Measurements from ENCODE around the gene ADAMTS15. TPM values are rescaled to one million over a fixed set of nuclear protein-coding genes. Genes with fewer than 3 reads are reported as not detected.

ADAMTS15 gene
- total and polyA plus RNA-seq, 10 of the 15 experiments (the other 5 are each of a cell fraction or from before 2014, with no cell fraction given) = not detected

DNA sequence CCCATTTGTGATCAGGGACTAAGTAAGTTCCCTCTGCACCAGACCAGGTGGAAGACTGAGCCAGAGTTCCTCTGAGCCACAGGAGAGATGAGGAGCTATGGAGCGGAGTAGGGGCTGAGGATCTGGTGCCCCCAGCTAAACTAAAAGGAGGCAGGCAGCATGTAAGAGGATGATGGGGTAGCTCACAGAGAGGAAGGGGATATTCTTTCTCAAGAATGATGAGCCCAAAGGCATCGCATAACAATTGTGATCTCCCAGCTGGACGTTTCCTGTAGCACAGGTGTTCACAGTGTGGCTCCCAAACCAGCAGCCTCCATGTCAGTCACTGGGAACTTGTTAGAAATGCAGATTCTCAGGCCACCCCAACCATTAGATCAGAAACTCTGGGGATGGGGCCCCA lies 44.5 kb upstream of the ADAMTS15 start:
- in situ Hi-C loops (cut with MboI) (no loop called here), intact Hi-C loops (cut with micrococcal nuclease; ENCODE audit: unreplicated experiment) (no loop called here)
- 26% methylated on average over 3 of the region's 3 CpGs for WGBS (ENCODE audit: insufficient coverage, insufficient replicate concordance, low lambda C conversion rate, missing lambda C conversion rate)
- H3K27ac ChIP-seq (ENCODE audit: control insufficient read depth, insufficient read depth) = no peak overlapping the region
- no peaks in the 10 kb centered on the region for H3K4me1 ChIP-seq (ENCODE audit: control insufficient read depth, insufficient read depth, low read length)
- no peak overlapping the region for H3K9ac ChIP-seq (ENCODE audit: control insufficient read depth, insufficient read depth, low read length)
- H4K20me1 ChIP-seq (ENCODE audit: control insufficient read depth, insufficient read depth) = no peaks in the 10 kb centered on the region
- DNase-seq (ENCODE audit: low read depth, low spot score) = no peak
- RAD21 ChIA-PET (ENCODE audit: unreplicated experiment) = interaction anchor here (0.9 kb wide), 1 partner anchor 191 kb away, joined by 3 read pairs; no protein-coding TSS in a partner anchor
- H3K4me2 ChIP-seq (ENCODE audit: control insufficient read depth, insufficient read depth) = no peak overlapping the region
- BruUV-seq (replicated peaks) = no TSS peak
- no peaks in the 10 kb centered on the region for H3K36me3 ChIP-seq (ENCODE audit: control insufficient read depth in 2 of 2, insufficient read depth in 2 of 2, low read length in 1 of 2)
- FAIRE-seq = no peak
- H2AFZ ChIP-seq (ENCODE audit: control insufficient read depth, low read depth, low read length) = no peak overlapping the region
- POLR2A ChIA-PET = no interaction called here
- ATAC-seq = no peak
- CTCF ChIA-PET = no interaction called here
- SMC1A ChIA-PET (ENCODE audit: uncharacterized antibody, unreplicated experiment) = no interaction called here
- no peaks in the 10 kb centered on the region for H3K9me3 ChIP-seq (replicated peaks; ENCODE audit: control insufficient read depth, insufficient read depth, low read length)
- H3K27me3 ChIP-seq (replicated peaks in 1 of 2; ENCODE audit: control insufficient read depth in 2 of 2, insufficient read depth in 2 of 2, low read length in 1 of 2) = no peaks in the 10 kb centered on the region; a peak in 2 of 4 replicates
- TF ChIP-seq, protein P1, sequence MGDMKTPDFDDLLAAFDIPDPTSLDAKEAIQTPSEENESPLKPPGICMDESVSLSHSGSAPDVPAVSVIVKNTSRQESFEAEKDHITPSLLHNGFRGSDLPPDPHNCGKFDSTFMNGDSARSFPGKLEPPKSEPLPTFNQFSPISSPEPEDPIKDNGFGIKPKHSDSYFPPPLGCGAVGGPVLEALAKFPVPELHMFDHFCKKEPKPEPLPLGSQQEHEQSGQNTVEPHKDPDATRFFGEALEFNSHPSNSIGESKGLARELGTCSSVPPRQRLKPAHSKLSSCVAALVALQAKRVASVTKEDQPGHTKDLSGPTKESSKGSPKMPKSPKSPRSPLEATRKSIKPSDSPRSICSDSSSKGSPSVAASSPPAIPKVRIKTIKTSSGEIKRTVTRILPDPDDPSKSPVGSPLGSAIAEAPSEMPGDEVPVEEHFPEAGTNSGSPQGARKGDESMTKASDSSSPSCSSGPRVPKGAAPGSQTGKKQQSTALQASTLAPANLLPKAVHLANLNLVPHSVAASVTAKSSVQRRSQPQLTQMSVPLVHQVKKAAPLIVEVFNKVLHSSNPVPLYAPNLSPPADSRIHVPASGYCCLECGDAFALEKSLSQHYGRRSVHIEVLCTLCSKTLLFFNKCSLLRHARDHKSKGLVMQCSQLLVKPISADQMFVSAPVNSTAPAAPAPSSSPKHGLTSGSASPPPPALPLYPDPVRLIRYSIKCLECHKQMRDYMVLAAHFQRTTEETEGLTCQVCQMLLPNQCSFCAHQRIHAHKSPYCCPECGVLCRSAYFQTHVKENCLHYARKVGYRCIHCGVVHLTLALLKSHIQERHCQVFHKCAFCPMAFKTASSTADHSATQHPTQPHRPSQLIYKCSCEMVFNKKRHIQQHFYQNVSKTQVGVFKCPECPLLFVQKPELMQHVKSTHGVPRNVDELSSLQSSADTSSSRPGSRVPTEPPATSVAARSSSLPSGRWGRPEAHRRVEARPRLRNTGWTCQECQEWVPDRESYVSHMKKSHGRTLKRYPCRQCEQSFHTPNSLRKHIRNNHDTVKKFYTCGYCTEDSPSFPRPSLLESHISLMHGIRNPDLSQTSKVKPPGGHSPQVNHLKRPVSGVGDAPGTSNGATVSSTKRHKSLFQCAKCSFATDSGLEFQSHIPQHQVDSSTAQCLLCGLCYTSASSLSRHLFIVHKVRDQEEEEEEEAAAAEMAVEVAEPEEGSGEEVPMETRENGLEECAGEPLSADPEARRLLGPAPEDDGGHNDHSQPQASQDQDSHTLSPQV (IDR thresholded peaks at IDR 0.05) = no peak
- no peak overlapping the region for H3K4me3 ChIP-seq
- H3K79me2 ChIP-seq (ENCODE audit: control insufficient read depth, insufficient read depth, low read length) = no peaks in the 10 kb centered on the region

DNA sequence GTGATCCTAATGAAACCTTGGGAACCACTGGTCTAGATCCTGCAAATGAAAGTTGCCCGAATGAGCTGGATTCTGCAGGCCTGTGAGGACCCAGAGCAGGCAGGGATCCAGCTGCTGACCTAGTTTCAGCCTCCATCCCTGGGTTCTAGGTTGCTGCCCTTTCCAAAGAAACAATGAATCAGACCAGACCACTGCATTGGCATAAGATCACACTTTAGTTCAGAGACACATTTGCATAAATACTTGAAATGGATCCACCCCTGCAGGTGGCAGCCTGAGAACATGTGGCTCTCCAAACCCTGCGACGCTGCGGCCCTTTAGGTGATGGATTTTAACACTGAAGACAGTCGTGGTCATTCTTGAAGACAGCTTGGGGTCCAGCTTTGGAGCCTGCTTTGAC lies 43.7 kb upstream of the ADAMTS15 start:
- ATAC-seq (no peak), DNase-seq (ENCODE audit: low read depth, low spot score) (no peak), FAIRE-seq (no peak)
- ChIA-PET SMC1A (ENCODE audit: uncharacterized antibody, unreplicated experiment) (no interaction called here), CTCF (no interaction called here), POLR2A (no interaction called here), RAD21 (ENCODE audit: unreplicated experiment) (no interaction called here)
- in situ Hi-C loops (cut with MboI) (no loop called here), intact Hi-C loops (cut with micrococcal nuclease; ENCODE audit: unreplicated experiment) (no loop called here)
- Histone ChIP-seq H3K4me1 (ENCODE audit: control insufficient read depth, insufficient read depth, low read length) (no peaks in the 10 kb centered on the region), H3K4me3 (no peak overlapping the region), H3K36me3 (ENCODE audit: control insufficient read depth in 2 of 2, insufficient read depth in 2 of 2, low read length in 1 of 2) (no peaks in the 10 kb centered on the region), H3K27ac (ENCODE audit: control insufficient read depth, insufficient read depth) (no peak overlapping the region), H3K79me2 (ENCODE audit: control insufficient read depth, insufficient read depth, low read length) (no peaks in the 10 kb centered on the region), H3K27me3 (replicated peaks in 1 of 2; ENCODE audit: control insufficient read depth in 2 of 2, insufficient read depth in 2 of 2, low read length in 1 of 2) (no peaks in the 10 kb centered on the region; a peak in 2 of 4 replicates), H3K9ac (ENCODE audit: control insufficient read depth, insufficient read depth, low read length) (no peak overlapping the region), H2AFZ (ENCODE audit: control insufficient read depth, low read depth, low read length) (no peak overlapping the region), H4K20me1 (ENCODE audit: control insufficient read depth, insufficient read depth) (no peaks in the 10 kb centered on the region), H3K4me2 (ENCODE audit: control insufficient read depth, insufficient read depth) (no peak overlapping the region), H3K9me3 (replicated peaks; ENCODE audit: control insufficient read depth, insufficient read depth, low read length) (no peaks in the 10 kb centered on the region)
- 46% methylated on average over 5 of the region's 5 CpGs for WGBS (ENCODE audit: insufficient coverage, insufficient replicate concordance, low lambda C conversion rate, missing lambda C conversion rate)
- BruUV-seq (replicated peaks) = no TSS peak
- TF ChIP-seq MYC (IDR thresholded peaks at IDR 0.05; ENCODE audit: insufficient read depth, insufficient read length, insufficient replicate concordance, low read length, severe bottlenecking) = no peak
- TF ChIP-seq, protein P2, sequence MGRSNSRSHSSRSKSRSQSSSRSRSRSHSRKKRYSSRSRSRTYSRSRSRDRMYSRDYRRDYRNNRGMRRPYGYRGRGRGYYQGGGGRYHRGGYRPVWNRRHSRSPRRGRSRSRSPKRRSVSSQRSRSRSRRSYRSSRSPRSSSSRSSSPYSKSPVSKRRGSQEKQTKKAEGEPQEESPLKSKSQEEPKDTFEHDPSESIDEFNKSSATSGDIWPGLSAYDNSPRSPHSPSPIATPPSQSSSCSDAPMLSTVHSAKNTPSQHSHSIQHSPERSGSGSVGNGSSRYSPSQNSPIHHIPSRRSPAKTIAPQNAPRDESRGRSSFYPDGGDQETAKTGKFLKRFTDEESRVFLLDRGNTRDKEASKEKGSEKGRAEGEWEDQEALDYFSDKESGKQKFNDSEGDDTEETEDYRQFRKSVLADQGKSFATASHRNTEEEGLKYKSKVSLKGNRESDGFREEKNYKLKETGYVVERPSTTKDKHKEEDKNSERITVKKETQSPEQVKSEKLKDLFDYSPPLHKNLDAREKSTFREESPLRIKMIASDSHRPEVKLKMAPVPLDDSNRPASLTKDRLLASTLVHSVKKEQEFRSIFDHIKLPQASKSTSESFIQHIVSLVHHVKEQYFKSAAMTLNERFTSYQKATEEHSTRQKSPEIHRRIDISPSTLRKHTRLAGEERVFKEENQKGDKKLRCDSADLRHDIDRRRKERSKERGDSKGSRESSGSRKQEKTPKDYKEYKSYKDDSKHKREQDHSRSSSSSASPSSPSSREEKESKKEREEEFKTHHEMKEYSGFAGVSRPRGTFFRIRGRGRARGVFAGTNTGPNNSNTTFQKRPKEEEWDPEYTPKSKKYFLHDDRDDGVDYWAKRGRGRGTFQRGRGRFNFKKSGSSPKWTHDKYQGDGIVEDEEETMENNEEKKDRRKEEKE (IDR thresholded peaks at IDR 0.05) = no peak
- no peak for TF ChIP-seq SMARCA5 (IDR thresholded peaks at IDR 0.05)
- TF ChIP-seq POLR2AphosphoS5 (IDR thresholded peaks at IDR 0.05; ENCODE audit: low read length) = no peak
- no peak for TF ChIP-seq SMAD1 (IDR thresholded peaks at IDR 0.05; ENCODE audit: low read depth, partially characterized antibody)
- TF ChIP-seq, protein P3, sequence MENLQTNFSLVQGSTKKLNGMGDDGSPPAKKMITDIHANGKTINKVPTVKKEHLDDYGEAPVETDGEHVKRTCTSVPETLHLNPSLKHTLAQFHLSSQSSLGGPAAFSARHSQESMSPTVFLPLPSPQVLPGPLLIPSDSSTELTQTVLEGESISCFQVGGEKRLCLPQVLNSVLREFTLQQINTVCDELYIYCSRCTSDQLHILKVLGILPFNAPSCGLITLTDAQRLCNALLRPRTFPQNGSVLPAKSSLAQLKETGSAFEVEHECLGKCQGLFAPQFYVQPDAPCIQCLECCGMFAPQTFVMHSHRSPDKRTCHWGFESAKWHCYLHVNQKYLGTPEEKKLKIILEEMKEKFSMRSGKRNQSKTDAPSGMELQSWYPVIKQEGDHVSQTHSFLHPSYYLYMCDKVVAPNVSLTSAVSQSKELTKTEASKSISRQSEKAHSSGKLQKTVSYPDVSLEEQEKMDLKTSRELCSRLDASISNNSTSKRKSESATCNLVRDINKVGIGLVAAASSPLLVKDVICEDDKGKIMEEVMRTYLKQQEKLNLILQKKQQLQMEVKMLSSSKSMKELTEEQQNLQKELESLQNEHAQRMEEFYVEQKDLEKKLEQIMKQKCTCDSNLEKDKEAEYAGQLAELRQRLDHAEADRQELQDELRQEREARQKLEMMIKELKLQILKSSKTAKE (IDR thresholded peaks at IDR 0.05; ENCODE audit: low read depth, poor library complexity, severe bottlenecking) = no peak
- TF ChIP-seq CHD4 (IDR thresholded peaks at IDR 0.05) = no peak
